Stimulated activated CD4-positive, alpha-beta T cell treated with anti-CD3 and anti-CD28 coated beads, Interleukin-2, amount 100 ng/mL, for 48 hours (primary cell): Measurements from ENCODE around the gene DUSP9.
"Not testable (repeated sequence)": the region's sequence is repeated elsewhere in the genome, so short reads cannot be mapped to it uniquely, and the experiment has no call there.

Source experiments
- DNase-seq, 2 donors: peaks; one replicate each; pipeline ENCODE4 v3.0.0-alpha.2; 2020

DUSP9 gene, protein sequence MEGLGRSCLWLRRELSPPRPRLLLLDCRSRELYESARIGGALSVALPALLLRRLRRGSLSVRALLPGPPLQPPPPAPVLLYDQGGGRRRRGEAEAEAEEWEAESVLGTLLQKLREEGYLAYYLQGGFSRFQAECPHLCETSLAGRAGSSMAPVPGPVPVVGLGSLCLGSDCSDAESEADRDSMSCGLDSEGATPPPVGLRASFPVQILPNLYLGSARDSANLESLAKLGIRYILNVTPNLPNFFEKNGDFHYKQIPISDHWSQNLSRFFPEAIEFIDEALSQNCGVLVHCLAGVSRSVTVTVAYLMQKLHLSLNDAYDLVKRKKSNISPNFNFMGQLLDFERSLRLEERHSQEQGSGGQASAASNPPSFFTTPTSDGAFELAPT

DNA sequence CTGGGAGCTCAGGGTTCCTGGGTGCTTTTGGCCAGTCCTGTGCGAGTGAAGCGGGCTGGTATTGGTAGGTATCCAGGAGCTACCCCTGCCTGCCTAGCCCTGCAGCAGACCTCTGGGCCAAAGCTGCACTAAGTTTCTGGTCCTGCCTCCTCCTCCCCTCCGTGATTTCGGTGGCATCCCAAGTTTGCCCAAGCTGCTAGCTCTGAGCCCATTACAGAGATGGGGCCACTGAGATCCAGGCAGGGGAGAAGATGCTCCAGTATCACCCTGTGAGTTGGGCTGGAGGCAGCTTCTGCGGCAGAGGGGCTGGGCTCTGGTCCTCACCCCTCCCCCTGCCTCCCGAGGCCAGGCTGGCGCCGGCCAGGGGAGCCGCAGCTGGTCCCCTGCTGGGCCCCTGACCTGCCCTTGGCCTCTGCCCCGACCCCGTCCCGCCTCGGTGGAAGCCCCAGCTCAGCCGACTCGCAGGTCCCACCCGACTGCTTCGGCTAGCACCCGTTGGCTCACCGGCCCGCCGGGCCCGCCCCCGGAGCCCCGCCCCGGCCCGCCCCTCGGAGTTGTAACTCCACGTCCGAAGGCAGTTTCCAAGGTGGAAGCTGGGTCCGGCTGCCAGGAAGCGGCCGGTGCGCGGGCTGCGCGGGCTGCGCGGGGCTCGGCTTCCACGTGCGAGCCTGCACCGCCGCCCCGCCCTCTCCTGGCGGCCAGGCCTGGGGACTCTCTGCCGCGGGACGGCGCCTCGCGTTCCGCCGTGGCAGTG is at the start of gene DUSP9:
TSS of gene DUSP9 (plus strand) at position 584 of the 754 bp plus-strand sequence. CDS start 751 bp downstream, outside the sequence.
- no peak for DNase-seq

DNA sequence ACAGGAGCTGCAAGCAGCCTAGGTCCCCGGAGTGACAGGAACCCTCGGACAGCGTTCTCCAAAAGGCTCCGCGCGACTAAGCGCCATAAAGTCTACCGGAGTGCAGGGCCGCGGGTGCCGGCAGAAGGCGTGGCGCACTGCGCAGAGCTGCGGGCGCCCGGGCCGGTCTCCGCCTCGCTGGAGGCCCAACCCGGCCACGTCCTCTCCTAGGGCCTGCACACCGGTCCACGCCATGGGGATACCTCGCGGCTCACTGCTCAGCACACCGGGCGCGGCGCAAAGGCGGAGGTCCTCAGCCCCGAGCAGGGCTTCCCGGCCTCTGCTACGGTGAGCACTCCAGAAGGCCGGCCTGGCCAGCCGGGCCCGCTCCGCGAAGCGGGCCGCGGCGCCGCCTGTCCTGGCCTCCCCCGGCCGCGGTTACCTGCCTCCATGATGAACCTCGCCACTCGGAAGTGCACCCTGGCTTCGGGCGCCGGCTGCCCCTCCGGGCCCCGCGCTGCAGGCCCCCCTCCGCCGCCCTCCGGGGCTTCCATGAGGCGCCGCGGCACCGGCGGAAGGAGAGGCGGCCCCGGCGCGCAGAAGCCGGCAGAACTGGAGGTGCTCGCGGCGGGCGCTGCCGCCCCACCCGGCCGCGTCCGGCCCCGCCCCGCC is 48.3 kb upstream of the DUSP9 start, which contains the start of gene CCNQ:
TSS of gene CCNQ (minus strand) at position 599 of the 651 bp plus-strand sequence. CDS start at position 533, 66 bp downstream.
- peak in 1 of 2 donors; percentile 7 for DNase-seq

DNA sequence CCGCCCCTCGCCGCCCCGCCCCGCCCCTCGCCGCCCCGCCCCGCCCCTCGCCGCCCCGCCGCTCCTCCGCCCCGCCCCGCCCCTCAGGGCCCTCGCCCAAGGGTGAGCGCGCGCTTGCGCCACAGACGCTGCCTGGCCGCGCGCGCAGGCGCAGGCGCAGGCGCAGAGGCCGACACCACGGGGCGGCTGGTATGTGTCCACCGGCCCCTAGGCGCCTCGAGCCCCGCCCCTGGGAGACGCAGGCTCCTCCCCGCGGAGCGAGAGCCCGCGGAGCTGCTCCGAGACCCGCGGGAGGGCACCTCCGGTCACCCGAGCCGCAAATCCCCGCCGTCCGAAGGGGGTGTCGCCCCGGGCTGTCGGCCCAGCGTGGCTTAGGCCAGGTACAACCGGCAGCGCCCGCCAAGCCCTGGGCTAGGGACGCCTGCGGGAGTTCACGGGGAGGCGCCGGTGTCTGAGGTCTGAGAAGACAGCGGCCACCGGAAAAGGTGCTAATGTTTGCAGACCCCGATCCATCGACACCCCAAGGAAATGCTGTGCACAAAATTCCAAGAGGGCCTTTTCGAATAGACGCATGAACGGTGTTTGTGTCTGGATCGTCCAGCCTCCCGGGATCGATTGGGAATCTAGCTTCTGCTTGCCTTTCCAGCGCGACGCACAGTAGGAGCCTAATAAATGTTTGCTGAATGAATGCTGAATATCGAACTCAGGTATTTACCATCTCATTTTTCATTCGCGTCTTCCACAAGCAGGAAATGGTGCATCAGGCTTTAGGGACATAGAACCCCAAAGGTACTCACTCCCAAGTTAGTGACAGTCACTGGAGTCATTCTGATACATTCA is 47.6 kb upstream of the DUSP9 start:
- peak; percentile 73 to 74 for DNase-seq

DNA sequence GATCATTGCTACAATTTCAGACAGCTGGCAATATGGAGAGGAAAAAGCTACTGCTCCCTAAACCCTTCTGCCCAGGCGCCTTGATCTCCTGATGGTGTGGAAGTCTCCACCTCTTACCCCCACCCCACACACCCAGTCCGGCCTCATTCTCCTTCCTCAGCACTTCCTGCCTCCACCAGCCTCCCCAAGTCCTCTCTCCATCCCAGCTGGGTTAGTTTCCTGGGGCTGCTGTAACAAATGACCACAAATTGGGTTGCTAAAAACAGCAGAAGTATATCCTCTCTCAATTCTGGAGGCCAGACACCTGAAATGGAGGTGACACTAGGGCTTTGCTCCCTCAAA is 47.0 kb upstream of the DUSP9 start:
- no peak for DNase-seq

DNA sequence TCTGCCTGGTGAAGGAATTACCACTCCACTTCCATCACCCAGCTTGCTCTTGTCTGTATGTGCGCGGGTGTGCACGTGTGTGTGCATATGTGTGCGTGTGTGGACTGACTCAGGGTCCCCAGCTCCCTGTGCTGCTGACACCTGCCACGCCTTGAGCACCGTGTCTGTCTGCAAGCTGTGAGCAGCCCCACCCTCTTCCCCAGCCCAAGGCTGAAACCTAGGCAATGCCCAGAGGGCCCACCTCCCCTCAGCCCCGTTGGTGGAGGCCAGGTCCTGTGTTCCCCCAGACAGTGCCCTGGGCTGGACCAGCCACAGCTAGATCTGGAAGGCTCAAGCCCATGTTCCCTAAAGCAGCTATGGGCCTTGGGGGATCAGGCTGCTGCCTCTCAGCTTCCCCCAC is 46.1 kb upstream of the DUSP9 start:
- DNase-seq, result no peak

DNA sequence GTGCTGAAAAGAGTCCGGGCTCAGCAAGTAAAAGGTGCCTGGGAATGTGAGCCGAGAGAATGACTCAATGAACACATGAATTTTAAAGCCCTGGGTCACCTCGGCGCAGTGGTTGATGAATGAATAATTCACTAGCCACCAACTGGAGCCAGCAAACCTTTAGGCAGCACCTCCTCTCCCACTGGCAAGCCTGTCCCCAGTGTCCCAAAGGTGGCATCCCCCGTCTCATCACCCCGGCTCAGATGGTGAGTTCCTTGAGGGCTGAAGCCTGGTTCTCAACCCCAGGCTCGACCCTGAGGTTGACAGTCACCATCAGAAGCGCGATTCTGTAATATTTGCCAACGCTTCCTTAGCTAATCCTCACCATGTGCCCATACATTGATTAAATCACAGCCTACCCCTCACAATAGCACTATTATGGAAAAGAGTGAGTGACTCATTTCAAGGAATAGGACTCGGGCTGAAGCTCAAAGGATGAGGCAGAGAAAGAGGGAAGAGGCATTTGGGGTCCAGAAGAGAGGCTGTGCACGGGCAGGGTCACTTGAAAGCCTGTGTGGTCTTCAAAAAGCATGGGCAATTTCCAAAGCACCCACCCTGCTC is 45.4 kb upstream of the DUSP9 start:
- DNase-seq, result no peak

DNA sequence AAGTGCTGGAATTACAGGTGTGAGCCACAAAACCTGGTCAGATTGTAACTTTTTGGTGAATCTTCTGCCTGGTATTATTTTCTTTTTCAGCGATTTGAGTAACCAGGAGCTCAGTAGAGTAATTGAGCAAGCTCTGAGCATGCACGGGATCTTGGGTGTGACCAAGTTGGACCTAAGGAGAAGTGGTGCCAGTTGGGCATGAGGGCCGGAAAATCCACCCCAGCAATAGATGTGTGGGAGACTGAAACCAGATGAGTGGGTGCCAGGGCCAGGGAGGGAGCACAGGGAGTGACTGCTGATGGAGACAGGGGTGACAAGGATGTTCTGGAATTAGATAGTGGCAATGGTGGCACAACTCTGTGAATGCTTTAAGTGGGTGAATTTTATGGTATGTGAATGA is 44.4 kb upstream of the DUSP9 start:
- no peak for DNase-seq

DNA sequence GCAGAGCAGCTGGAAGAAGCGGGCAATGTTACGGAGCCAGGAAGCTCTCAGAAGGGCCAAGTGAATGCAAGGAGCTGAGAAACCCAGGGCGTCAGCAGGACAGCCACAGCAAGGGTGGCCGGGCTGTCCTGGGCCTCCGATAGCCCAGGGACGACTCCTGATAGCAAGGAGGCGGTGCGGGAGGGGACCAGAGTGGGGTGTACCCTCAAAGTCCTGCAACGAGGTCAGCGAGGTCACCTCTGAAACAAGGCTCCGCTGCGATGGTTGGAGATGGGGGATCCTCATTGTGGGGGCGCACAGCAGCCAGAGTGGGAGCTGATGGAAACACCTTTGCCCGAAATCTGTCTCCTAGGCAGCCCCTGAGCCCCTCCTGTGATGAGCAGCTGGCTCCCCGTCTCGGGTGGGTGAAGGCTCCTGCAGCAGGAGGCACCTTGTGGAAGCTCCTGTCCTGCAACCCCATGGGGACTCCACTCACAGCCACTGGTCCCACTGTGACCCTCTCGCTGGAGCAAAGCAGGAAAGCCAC is 43.8 kb upstream of the DUSP9 start:
- no peak for DNase-seq

DNA sequence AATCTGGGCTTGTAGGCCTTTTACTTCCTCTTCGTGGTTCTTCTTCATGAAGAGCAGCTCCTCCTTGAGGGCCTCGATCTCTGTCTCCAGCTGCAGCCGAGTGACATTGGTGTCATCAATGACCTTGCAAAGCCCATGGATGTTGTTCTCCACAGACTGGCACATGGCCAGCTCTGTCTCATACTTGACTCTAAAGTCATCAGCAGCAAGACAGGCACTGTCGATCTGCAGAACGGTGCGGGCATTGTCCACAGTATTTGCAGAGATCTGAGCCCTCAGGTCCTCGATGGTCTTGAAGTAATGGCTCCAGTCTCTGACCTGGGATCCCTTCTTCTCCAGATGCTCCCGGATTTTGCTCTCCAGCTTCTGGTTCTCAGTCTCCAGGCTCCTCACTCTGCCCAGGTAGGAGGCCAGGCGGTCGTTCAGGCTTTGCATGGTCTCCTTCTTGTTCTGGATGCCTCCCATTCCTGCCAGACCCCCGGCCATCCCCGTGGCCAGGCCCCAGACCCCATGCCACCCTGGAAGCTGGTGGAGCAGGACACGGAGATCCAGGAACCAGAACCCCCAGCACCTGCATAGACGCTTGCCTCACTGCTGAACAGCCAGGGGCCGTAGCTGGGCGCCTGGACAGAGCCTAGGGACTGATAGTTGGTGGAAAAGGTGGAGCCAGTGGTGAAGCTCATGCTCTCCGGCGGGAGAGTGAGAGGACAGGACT is 42.2 kb upstream of the DUSP9 start:
- DNase-seq, result not testable (repeated sequence)

DNA sequence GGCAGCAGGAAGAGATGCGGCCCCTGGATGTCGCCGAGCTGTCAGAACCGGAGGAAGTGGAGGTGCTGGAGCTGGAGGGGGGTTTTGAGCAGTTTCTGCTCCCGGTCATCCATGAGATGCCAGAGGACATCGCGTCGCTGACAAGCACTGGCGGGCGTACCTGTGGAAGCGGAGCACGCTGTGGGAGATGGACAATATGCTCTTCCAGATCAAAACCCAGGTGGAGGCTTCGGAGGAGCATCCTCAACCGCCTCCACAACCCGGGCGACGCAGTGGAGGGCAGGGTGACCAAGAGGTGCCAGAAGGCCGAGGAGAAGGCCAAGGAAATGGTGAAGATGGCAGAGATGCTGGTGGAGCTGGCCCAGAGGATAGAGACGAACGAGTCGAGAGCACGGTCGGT is 40.5 kb upstream of the DUSP9 start:
- no peak for DNase-seq

DNA sequence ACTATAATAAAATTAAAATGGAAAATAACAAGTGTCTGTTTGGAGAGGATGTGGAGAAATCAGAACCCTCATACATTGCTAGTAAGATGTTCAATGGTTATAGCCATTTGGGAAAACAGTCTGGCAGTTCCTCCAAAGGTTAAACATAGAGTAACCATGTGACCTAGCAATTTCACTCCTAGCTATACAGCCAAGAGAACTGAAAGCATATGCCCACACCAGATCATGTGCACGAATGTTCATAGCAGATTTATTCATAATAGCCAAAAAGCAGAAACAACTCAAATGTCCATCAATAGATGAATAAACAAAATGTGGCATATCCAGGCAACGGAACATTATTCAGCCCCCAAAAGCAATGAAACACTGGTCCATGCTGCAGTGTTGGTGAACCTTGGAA is 38.6 kb upstream of the DUSP9 start:
- no peak for DNase-seq

DNA sequence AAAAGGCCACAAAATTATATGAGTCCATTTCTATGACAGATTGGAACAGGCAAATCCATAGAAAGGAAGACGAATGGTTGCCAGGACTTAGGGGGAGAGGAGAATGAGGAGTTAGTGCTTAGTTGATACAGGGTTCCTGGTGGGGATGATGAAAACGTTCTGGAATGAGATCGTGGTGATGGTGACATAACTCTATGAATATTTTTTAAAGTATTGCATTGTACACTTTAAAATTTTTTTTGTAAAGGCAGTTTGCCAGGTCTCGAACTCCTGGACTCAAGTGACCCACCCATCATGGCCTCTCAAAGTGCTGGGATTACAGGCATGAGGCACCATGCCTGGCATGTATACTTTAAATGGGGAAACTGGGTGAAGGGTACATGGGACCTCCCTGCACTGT is 38.2 kb upstream of the DUSP9 start:
- no peak for DNase-seq

DNA sequence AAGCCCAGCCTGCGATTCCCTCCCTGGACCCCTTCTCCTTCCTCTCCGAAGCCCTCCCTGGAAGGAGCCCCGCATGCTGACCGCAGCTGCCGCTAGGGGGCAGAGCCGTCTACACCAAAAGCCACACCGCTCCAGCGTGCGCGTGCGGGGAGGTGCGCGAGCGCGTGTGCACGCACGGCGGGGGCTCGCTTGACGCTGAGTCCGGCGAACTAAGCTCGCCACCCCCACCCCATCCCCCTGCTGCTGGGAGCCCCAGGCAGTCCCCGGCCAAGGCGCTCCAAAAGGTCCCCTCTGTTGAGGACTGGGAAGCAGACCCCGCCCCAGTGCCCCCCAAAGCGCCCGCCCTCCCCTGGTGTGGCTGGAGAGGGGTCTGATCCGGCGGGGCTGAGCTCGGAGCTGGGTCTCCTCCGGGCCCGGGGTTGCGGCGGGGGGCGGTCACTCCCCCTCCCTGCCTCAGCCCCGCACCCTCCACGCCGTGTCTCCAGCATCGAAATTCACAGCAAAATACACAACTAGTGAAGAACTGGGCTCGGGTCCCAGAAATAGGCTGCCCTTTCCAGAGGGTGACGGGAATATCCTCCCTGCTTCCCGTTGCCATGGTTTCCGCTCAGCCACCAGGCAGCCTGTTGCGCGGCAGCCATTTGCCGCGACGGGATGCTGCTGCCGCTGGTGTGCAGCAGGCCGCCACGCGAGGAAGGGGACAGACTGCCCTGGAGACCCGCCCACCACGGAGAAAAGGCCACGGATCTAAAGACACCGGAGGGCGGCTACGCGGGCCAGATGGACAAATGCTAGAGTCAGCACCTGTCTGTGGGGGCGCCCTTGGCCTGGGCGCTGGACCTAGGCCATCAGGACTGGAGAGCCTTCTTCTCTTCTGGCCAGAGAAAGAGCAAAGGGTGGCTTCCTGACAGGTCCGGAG is 36.8 kb upstream of the DUSP9 start:
- DNase-seq, result peak; percentile 63 to 69

DNA sequence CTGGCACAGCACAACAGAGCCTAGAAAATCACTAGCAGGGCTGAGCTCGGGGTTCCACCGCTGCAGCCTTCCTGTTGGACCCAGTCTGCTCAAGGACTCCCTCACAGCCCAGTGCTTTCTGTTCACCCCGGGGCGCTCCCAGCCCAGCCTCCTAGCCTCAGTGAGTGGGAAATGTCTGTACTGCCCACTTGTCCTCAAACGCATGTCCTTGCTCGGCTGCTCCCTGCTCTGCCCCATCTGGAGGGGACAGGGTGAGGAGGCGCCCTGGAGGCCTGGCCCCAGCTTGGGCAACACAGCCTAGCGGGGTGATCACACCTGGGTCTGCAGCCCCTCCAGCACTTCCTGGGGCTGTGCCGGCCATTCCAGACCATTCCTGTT is 36.2 kb upstream of the DUSP9 start:
- no peak for DNase-seq

DNA sequence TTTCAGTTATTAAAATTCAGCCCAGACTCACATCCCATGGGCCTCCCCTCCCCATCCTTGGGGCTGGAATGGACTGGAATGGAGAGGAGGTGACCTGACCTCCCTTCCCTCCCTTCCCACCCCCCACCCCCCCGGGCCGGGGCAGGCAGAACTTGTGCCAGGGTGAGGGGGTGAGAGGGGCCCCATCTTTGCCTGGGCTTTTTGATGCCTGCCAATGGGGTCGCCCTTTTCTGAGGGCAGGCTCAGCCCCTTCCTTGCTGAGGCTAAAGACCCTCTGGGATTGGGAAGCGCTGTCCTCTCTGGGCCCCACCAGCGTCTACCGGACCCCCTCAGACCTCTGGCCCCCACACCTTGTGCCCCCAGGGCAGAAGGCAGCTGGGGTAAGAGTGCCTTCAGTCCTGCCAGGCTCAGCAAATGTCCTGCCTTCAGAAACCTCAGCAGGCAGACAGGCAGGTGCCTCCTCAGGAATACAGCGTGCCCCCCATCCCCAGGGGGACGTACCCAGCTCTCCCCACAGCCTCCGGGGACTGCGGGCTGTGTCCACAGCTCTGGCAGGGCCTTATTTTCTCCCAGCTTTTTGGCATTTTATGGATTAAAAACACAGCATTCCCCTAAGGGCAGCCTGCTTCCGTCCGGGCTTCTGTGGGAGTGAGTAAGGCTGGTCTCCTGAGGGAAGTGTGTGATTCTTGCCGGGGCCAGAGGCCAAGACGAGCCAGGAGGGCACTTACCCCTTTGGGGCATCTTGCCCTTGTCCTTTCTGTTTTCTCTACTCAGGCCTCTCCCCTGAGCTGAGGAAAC is 35.5 kb upstream of the DUSP9 start:
- no peak for DNase-seq

DNA sequence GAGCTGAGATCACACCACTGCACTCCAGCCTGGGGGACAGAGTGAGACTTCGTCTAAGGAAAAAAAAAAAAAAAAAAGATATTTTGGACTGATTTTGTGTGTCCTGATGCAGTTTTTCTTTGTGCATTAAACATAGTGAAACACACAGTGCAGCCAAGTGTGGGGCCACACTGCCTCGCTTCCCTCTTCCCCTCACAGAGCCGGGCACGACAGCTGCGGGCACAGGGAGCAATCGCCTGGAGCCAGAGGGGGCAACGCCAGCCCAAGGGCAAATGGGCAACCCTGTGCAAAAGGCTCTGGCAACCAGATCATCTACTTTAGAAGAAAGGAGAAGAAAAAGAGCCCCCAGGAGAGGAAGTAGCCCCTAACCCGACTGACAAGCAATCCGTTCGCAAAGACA is 34.6 kb upstream of the DUSP9 start:
- DNase-seq, result no peak

DNA sequence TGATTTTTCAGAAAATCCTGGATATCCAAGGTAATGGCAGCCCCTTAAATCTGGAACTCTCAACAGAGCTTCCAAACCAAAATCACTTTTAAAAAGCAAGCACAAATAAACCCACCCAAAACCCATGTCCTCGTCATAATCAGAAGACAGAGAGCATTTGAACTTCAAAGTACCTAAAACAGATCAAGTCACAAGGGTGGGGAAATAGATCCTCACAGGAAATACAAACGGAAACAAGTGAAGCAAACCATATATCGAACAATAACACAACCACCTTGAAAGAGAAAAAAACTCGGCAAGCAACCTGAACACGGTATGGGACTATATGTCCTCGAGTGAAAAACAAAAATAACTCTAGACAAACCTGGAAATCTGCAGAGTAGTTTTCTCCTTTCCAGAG is 32.2 kb upstream of the DUSP9 start:
- DNase-seq, result no peak

DNA sequence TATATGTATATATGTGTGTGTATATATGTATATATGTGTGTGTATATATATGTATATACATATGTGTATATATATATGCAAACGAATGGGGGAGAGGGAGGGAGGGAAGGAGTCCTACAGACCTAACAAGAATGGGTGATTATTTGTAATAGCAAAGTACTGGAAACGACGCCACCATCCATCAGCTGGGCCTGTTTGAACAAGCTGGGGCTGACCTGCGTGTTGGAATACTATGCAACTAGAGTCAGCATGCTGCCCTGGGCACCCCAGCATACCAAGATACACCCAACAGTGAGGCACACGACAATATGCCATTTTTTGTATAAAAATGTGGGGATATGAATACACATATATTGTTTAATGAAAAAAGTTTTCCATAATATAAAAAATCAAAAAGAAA is 26.4 kb upstream of the DUSP9 start:
- DNase-seq, result no peak

DNA sequence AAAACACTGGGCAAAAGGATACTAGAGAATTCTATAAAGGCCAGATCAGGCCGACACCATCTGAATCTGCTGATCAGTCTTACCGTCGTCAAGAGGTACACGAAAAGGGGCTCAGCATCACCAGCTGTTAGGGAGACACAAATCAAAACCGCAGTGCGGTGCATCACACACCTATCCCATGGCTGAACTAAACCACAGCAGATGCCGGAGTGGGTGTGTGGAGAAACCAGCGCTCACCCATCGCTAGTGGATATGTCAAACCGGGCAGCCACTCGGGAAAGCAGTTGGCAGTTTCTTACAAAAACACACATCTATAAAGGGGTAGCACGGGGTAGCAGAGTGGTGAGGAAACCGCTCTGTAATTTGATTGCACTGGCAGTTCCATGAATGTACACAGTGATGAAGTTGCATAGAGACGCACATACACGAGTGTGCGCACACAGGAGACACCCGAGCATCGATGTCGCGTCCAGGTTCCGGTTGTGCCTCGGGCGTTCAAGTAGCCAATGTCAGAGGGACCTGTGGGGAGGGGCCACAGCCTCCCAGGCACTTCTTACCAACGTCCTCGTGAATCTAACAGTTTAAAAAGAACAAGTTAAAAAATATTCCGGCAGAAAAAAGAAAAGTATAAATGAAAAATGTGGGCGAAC is 24.9 kb upstream of the DUSP9 start:
- DNase-seq, result no peak
